SIG-M5 treated with dmso at 0.1 percent for 504 hours (cell line): Measurements from ENCODE around the gene CTDSP2.
"Not testable (repeated sequence)": the region's sequence is repeated elsewhere in the genome, so short reads cannot be mapped to it uniquely, and the experiment has no call there.

Experiments
- DNase-seq: peaks from one replicate; lab custom pipeline; 2025; ENCODE audit not compliant: unreplicated experiment; lab: John Stamatoyannopoulos, UW

CTDSP2 gene

GRCh38 chr12:57846577-57847319 is at the start of gene CTDSP2:
TSS of gene CTDSP2 (minus strand) at chr12:57846729. CDS start at chr12:57846435, 294 bp downstream.
- peak; percentile 96 for DNase-seq

- no peak for DNase-seq
These were observed 49.5 kb upstream of the CTDSP2 start for GRCh38 chr12:57896115-57896433.

- DNase-seq = no peak
These were observed 49.0 kb upstream of the CTDSP2 start for GRCh38 chr12:57895389-57896114.

GRCh38 chr12:57894399-57895292 is 48.1 kb upstream of the CTDSP2 start:
- DNase-seq = no peak

GRCh38 chr12:57893431-57894353 is 47.2 kb upstream of the CTDSP2 start:
- peak; percentile 58 for DNase-seq

GRCh38 chr12:57892232-57892972 is 45.9 kb upstream of the CTDSP2 start:
- DNase-seq = no peak

- DNase-seq = no peak
These were observed 45.2 kb upstream of the CTDSP2 start for GRCh38 chr12:57891542-57892228.

- DNase-seq = peak; percentile 33
These were observed 43.9 kb upstream of the CTDSP2 start for GRCh38 chr12:57890191-57891115.

GRCh38 chr12:57889500-57889989 is 43.0 kb upstream of the CTDSP2 start:
- no peak for DNase-seq

GRCh38 chr12:57888409-57889157 is 42.1 kb upstream of the CTDSP2 start:
- DNase-seq = no peak

GRCh38 chr12:57887631-57888408 is 41.3 kb upstream of the CTDSP2 start:
- DNase-seq = no peak

GRCh38 chr12:57886964-57887363 is 40.4 kb upstream of the CTDSP2 start:
- DNase-seq = not testable (repeated sequence)

GRCh38 chr12:57886542-57886941 is 40.0 kb upstream of the CTDSP2 start:
- DNase-seq = no peak

- no peak for DNase-seq
These were observed 38.7 kb upstream of the CTDSP2 start for GRCh38 chr12:57885207-57885606.

GRCh38 chr12:57883700-57884099 is 37.2 kb upstream of the CTDSP2 start:
- no peak for DNase-seq

- no peak for DNase-seq
These were observed 36.5 kb upstream of the CTDSP2 start for GRCh38 chr12:57883057-57883456.
